Stimulated activated CD8-positive, alpha-beta memory T cell treated with anti-CD3 and anti-CD28 coated beads, Interleukin-7, amount 100 ng/mL, for 24 hours (primary cell): ENCODE data around the gene STRN.
"Not testable (repeated sequence)": the region's sequence is repeated elsewhere in the genome, so short reads cannot be mapped to it uniquely, and the experiment has no call there.

Source experiments
- DNase-seq: peaks from one replicate; pipeline ENCODE4 v3.0.0-alpha.2; 2020; ENCODE audit warnings: low read depth

Gene STRN

GRCh38 chr2:36911012-36911411, 55.3 kb downstream of the STRN start:
- DNase-seq = no peak

GRCh38 chr2:36906277-36906676, 60.1 kb downstream of the STRN start:
- no peak for DNase-seq

- DNase-seq = no peak
Measured at GRCh38 chr2:36904636-36905035, 61.7 kb downstream of the STRN start.

- no peak for DNase-seq
Measured at GRCh38 chr2:36902385-36903120, 63.8 kb downstream of the STRN start.

- DNase-seq = no peak
Measured at GRCh38 chr2:36892805-36893204, 73.5 kb downstream of the STRN start.

GRCh38 chr2:36889795-36890194, 76.5 kb downstream of the STRN start:
- no peak for DNase-seq

GRCh38 chr2:36887095-36887494, 79.2 kb downstream of the STRN start:
- DNase-seq = not testable (repeated sequence)

- no peak for DNase-seq
Measured at GRCh38 chr2:36886664-36887063, 79.7 kb downstream of the STRN start.

GRCh38 chr2:36885605-36886004, 80.7 kb downstream of the STRN start:
- no peak for DNase-seq

GRCh38 chr2:36882532-36882931, 83.8 kb downstream of the STRN start:
- DNase-seq = no peak

GRCh38 chr2:36881816-36882215, 84.5 kb downstream of the STRN start:
- no peak for DNase-seq

GRCh38 chr2:36878429-36878828, 87.9 kb downstream of the STRN start:
- no peak for DNase-seq

- no peak for DNase-seq
Measured at GRCh38 chr2:36871068-36871707, 95.1 kb downstream of the STRN start.

GRCh38 chr2:36869606-36870005, 96.7 kb downstream of the STRN start:
- no peak for DNase-seq

- no peak for DNase-seq
Measured at GRCh38 chr2:36861896-36862295, 104.4 kb downstream of the STRN start.

GRCh38 chr2:36859366-36859792, 107.0 kb downstream of the STRN start:
- no peak for DNase-seq

GRCh38 chr2:36858551-36859365, 107.6 kb downstream of the STRN start:
- no peak for DNase-seq

- no peak for DNase-seq
Measured at GRCh38 chr2:36857713-36858112, 108.6 kb downstream of the STRN start.

GRCh38 chr2:36855429-36855828, 110.9 kb downstream of the STRN start:
- no peak for DNase-seq

GRCh38 chr2:36854241-36854640, 112.1 kb downstream of the STRN start:
- DNase-seq = no peak

GRCh38 chr2:36849265-36849664, 117.1 kb downstream of the STRN start:
- no peak for DNase-seq

- no peak for DNase-seq
Measured at GRCh38 chr2:36843838-36844237, 122.5 kb downstream of the STRN start.
